Measurements from ENCODE around the gene CHN1. TPM values are rescaled to one million over a fixed set of nuclear protein-coding genes. Genes with fewer than 3 reads are reported as not detected.

CHN1 gene
- total RNA-seq, 1 experiment from 2014 or later: 0.41 TPM

DNA sequence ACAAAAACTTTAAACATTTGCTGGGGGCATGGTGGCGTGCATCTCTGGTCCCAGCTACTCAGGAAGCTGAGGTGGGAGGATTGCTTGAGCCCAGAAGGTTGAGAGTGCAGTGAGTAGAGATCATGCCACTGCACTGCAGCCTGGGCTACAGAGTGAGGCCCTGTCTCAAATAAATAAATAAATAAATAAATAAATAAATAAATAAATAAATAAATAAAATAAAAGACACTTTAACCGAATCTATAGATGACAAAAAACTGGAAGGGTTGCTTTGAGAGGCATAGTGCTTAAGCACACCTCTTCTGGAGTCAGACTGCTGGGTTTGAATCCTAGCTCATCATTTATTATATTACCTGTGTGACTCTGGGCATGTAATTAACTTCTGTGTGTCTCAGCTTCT is 21.2 kb upstream of the CHN1 start:
- H3K27ac Mint-ChIP-seq (ENCODE audit: unreplicated experiment): no peak overlapping the region
- Histone ChIP-seq H3K9me3 (no peaks in the 10 kb centered on the region), H3K27me3 (replicated peaks; ENCODE audit: control insufficient read depth, insufficient read depth, low read length) (no peaks in the 10 kb centered on the region), H3K4me3 (ENCODE audit: low read depth, low read length) (no peak overlapping the region), H3K4me1 (no peaks in the 10 kb centered on the region), H3K36me3 (ENCODE audit: control insufficient read depth, insufficient read depth, low read length) (no peaks in the 10 kb centered on the region)
- no peak for DNase-seq
- H3K9me3 Mint-ChIP-seq (ENCODE audit: unreplicated experiment): no peaks in the 10 kb centered on the region
- no peak overlapping the region for H3K4me3 Mint-ChIP-seq (ENCODE audit: unreplicated experiment)
- intact Hi-C loops (cut with micrococcal nuclease; ENCODE audit: unreplicated experiment): no loop called here
- CTCF ChIA-PET: no interaction called here
- POLR2A ChIA-PET: no interaction called here
- no peaks in the 10 kb centered on the region for H3K27me3 Mint-ChIP-seq (ENCODE audit: insufficient read depth, unreplicated experiment)
- TF ChIP-seq, protein P1, sequence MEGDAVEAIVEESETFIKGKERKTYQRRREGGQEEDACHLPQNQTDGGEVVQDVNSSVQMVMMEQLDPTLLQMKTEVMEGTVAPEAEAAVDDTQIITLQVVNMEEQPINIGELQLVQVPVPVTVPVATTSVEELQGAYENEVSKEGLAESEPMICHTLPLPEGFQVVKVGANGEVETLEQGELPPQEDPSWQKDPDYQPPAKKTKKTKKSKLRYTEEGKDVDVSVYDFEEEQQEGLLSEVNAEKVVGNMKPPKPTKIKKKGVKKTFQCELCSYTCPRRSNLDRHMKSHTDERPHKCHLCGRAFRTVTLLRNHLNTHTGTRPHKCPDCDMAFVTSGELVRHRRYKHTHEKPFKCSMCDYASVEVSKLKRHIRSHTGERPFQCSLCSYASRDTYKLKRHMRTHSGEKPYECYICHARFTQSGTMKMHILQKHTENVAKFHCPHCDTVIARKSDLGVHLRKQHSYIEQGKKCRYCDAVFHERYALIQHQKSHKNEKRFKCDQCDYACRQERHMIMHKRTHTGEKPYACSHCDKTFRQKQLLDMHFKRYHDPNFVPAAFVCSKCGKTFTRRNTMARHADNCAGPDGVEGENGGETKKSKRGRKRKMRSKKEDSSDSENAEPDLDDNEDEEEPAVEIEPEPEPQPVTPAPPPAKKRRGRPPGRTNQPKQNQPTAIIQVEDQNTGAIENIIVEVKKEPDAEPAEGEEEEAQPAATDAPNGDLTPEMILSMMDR (IDR thresholded peaks at IDR 0.05; ENCODE audit: insufficient read depth in 1 of 2, low read depth in 1 of 2, low read length in 1 of 2, severe bottlenecking in 1 of 2, unreplicated experiment in 1 of 2): no peak
- BruUV-seq (replicated peaks): no TSS peak
- H3K36me3 Mint-ChIP-seq (ENCODE audit: insufficient read depth, unreplicated experiment): no peaks in the 10 kb centered on the region
- peaks cover 6% of the 10 kb centered on the region for H3K4me1 Mint-ChIP-seq (ENCODE audit: low read depth, unreplicated experiment)

DNA sequence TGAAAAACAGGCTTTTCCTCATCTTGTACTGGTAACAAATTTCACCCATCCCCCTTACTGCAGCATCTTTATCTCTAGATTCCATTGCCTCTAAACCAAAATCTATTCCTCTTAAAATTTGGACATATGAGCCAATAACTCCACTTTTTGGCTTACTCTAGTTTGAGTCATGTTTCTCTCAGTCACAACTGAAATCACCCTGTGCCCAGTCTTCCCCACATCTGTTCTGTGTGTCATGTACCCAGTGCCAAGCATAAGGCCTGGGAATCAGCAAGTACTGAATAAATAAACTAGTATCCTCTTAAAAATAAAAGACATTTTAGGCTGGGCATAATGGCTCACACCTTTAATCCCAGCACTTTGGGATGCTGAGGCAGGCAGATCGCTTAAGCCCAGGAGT is 20.8 kb upstream of the CHN1 start:
- TF ChIP-seq, protein P1 (IDR thresholded peaks at IDR 0.05; ENCODE audit: insufficient read depth in 1 of 2, low read depth in 1 of 2, low read length in 1 of 2, severe bottlenecking in 1 of 2, unreplicated experiment in 1 of 2): no peak
- POLR2A ChIA-PET: no interaction called here
- Mint-ChIP-seq H3K9me3 (ENCODE audit: unreplicated experiment) (no peaks in the 10 kb centered on the region), H3K4me1 (ENCODE audit: low read depth, unreplicated experiment) (peaks cover 6% of the 10 kb centered on the region), H3K27ac (ENCODE audit: unreplicated experiment) (no peak overlapping the region), H3K27me3 (ENCODE audit: insufficient read depth, unreplicated experiment) (no peaks in the 10 kb centered on the region), H3K36me3 (ENCODE audit: insufficient read depth, unreplicated experiment) (no peaks in the 10 kb centered on the region), H3K4me3 (ENCODE audit: unreplicated experiment) (no peak overlapping the region)
- BruUV-seq (replicated peaks): no TSS peak
- DNase-seq: no peak
- Histone ChIP-seq H3K4me1 (no peaks in the 10 kb centered on the region), H3K27me3 (replicated peaks; ENCODE audit: control insufficient read depth, insufficient read depth, low read length) (no peaks in the 10 kb centered on the region), H3K4me3 (ENCODE audit: low read depth, low read length) (no peak overlapping the region), H3K9me3 (no peaks in the 10 kb centered on the region), H3K36me3 (ENCODE audit: control insufficient read depth, insufficient read depth, low read length) (no peaks in the 10 kb centered on the region)
- CTCF ChIA-PET: no interaction called here
- intact Hi-C loops (cut with micrococcal nuclease; ENCODE audit: unreplicated experiment): no loop called here

DNA sequence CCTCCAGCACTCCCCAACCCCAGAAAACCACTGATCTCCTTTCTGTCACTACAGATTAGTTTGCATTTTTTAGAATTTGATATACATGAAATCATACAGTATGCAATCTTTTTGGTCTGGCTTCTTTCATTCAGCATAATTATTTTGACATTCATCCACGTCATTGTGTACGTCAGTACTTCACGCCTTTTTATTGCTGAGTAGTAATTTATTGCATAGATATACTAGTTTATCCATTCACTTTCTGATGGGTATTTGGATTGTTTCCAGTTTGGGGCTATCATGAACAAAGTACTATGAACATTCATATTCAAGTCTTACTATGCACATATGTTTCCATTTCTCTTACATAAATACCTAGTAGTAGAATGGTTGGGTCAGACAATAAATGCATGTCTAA is 20.1 kb upstream of the CHN1 start:
- Mint-ChIP-seq H3K4me3 (ENCODE audit: unreplicated experiment) (no peak overlapping the region), H3K27me3 (ENCODE audit: insufficient read depth, unreplicated experiment) (no peaks in the 10 kb centered on the region), H3K4me1 (ENCODE audit: low read depth, unreplicated experiment) (peaks cover 6% of the 10 kb centered on the region), H3K36me3 (ENCODE audit: insufficient read depth, unreplicated experiment) (no peaks in the 10 kb centered on the region), H3K9me3 (ENCODE audit: unreplicated experiment) (no peaks in the 10 kb centered on the region), H3K27ac (ENCODE audit: unreplicated experiment) (no peak overlapping the region)
- no peak for DNase-seq
- TF ChIP-seq, protein P1 (IDR thresholded peaks at IDR 0.05; ENCODE audit: insufficient read depth in 1 of 2, low read depth in 1 of 2, low read length in 1 of 2, severe bottlenecking in 1 of 2, unreplicated experiment in 1 of 2): no peak
- H3K36me3 ChIP-seq (ENCODE audit: control insufficient read depth, insufficient read depth, low read length): no peaks in the 10 kb centered on the region
- ChIA-PET CTCF (no interaction called here), POLR2A (no interaction called here)
- no peaks in the 10 kb centered on the region for H3K9me3 ChIP-seq
- no TSS peak for BruUV-seq (replicated peaks)
- intact Hi-C loops (cut with micrococcal nuclease; ENCODE audit: unreplicated experiment): no loop called here
- no peaks in the 10 kb centered on the region for H3K27me3 ChIP-seq (replicated peaks; ENCODE audit: control insufficient read depth, insufficient read depth, low read length)
- no peaks in the 10 kb centered on the region for H3K4me1 ChIP-seq
- H3K4me3 ChIP-seq (ENCODE audit: low read depth, low read length): no peak overlapping the region
